ENCODE data around the gene ZNF205. TPM values are rescaled to one million over a fixed set of nuclear protein-coding genes. Genes with fewer than 3 reads are reported as not detected.

The ZNF205 gene
- total and polyA plus RNA-seq, 2 of the 8 experiments (the other 6 are each of a cell fraction or from before 2014, with no cell fraction given), result 19.1 to 19.9 TPM

DNA sequence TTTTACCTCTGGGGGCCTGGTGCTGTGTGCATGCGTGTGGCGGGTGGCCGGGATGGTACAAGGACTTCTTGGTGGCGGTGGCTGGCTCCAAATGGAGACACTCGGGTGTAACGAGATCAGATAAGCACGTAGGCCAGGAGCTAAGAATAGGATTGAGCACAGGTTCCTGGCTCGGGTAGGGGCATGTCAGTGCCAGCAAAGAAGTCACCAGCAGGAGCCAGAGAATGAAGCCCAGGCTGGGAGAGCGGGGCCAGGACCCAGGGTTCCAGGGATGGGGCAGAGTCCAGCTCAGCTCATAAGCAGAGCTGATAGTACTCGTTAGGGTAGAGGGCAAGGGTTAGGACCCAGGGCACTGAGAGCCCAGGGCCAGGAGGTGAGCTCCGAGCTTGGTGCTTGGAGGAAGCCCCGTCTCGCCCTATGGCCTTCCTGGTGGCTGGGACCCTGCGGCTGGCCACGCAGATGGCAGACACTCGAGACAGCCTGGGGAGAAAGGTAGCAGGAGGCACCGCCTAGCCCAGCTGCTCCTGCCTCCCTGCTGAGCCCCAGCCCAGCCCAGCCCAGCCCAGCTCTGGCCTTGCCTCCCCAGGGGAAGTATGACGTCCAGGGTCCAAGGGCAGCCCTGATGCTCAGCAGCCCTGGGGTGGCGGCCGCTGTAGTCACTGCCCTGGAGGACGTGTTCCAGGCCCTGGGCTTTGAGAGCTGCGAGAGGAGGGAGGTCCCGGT lies 31.4 kb downstream of the ZNF205 start (continued):
- TF ChIP-seq, protein P1, sequence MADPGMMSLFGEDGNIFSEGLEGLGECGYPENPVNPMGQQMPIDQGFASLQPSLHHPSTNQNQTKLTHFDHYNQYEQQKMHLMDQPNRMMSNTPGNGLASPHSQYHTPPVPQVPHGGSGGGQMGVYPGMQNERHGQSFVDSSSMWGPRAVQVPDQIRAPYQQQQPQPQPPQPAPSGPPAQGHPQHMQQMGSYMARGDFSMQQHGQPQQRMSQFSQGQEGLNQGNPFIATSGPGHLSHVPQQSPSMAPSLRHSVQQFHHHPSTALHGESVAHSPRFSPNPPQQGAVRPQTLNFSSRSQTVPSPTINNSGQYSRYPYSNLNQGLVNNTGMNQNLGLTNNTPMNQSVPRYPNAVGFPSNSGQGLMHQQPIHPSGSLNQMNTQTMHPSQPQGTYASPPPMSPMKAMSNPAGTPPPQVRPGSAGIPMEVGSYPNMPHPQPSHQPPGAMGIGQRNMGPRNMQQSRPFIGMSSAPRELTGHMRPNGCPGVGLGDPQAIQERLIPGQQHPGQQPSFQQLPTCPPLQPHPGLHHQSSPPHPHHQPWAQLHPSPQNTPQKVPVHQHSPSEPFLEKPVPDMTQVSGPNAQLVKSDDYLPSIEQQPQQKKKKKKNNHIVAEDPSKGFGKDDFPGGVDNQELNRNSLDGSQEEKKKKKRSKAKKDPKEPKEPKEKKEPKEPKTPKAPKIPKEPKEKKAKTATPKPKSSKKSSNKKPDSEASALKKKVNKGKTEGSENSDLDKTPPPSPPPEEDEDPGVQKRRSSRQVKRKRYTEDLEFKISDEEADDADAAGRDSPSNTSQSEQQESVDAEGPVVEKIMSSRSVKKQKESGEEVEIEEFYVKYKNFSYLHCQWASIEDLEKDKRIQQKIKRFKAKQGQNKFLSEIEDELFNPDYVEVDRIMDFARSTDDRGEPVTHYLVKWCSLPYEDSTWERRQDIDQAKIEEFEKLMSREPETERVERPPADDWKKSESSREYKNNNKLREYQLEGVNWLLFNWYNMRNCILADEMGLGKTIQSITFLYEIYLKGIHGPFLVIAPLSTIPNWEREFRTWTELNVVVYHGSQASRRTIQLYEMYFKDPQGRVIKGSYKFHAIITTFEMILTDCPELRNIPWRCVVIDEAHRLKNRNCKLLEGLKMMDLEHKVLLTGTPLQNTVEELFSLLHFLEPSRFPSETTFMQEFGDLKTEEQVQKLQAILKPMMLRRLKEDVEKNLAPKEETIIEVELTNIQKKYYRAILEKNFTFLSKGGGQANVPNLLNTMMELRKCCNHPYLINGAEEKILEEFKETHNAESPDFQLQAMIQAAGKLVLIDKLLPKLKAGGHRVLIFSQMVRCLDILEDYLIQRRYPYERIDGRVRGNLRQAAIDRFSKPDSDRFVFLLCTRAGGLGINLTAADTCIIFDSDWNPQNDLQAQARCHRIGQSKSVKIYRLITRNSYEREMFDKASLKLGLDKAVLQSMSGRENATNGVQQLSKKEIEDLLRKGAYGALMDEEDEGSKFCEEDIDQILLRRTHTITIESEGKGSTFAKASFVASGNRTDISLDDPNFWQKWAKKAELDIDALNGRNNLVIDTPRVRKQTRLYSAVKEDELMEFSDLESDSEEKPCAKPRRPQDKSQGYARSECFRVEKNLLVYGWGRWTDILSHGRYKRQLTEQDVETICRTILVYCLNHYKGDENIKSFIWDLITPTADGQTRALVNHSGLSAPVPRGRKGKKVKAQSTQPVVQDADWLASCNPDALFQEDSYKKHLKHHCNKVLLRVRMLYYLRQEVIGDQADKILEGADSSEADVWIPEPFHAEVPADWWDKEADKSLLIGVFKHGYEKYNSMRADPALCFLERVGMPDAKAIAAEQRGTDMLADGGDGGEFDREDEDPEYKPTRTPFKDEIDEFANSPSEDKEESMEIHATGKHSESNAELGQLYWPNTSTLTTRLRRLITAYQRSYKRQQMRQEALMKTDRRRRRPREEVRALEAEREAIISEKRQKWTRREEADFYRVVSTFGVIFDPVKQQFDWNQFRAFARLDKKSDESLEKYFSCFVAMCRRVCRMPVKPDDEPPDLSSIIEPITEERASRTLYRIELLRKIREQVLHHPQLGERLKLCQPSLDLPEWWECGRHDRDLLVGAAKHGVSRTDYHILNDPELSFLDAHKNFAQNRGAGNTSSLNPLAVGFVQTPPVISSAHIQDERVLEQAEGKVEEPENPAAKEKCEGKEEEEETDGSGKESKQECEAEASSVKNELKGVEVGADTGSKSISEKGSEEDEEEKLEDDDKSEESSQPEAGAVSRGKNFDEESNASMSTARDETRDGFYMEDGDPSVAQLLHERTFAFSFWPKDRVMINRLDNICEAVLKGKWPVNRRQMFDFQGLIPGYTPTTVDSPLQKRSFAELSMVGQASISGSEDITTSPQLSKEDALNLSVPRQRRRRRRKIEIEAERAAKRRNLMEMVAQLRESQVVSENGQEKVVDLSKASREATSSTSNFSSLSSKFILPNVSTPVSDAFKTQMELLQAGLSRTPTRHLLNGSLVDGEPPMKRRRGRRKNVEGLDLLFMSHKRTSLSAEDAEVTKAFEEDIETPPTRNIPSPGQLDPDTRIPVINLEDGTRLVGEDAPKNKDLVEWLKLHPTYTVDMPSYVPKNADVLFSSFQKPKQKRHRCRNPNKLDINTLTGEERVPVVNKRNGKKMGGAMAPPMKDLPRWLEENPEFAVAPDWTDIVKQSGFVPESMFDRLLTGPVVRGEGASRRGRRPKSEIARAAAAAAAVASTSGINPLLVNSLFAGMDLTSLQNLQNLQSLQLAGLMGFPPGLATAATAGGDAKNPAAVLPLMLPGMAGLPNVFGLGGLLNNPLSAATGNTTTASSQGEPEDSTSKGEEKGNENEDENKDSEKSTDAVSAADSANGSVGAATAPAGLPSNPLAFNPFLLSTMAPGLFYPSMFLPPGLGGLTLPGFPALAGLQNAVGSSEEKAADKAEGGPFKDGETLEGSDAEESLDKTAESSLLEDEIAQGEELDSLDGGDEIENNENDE (IDR thresholded peaks at IDR 0.05; ENCODE audit: insufficient replicate concordance, low read length), result no peak
- TF ChIP-seq BCL11A (IDR thresholded peaks at IDR 0.05; ENCODE audit: low read depth in 2 of 2, low read length in 2 of 2) (no peak), EZH2 (IDR thresholded peaks at IDR 0.05; ENCODE audit: low read depth, low read length, severe bottlenecking) (no peak), JUND (IDR thresholded peaks at IDR 0.05; ENCODE audit: low read length) (no peak), CBX5 (IDR thresholded peaks at IDR 0.05; ENCODE audit: low read depth, low read length) (no peak), MAX (IDR thresholded peaks at IDR 0.05) (no peak)
- TF ChIP-seq, protein P2, sequence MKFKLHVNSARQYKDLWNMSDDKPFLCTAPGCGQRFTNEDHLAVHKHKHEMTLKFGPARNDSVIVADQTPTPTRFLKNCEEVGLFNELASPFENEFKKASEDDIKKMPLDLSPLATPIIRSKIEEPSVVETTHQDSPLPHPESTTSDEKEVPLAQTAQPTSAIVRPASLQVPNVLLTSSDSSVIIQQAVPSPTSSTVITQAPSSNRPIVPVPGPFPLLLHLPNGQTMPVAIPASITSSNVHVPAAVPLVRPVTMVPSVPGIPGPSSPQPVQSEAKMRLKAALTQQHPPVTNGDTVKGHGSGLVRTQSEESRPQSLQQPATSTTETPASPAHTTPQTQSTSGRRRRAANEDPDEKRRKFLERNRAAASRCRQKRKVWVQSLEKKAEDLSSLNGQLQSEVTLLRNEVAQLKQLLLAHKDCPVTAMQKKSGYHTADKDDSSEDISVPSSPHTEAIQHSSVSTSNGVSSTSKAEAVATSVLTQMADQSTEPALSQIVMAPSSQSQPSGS (IDR thresholded peaks at IDR 0.05; ENCODE audit: low read length), result no peak

All from H1 (cell line).